Stimulated activated CD4-positive, alpha-beta T cell treated with anti-CD3 and anti-CD28 coated beads, TNF-alpha, amount 100 ng/mL, for 24 hours (primary cell): ENCODE measurements around the gene FGD3.
A peak's percentile ranks its signal among the peaks of the same experiment; 100 is the strongest.

Experiments
- DNase-seq, 3 experiments: peaks; one replicate each; pipeline ENCODE4 v3.0.0-alpha.2; 2020; ENCODE audit warnings: low read depth in 3 of 3

The FGD3 gene

DNA sequence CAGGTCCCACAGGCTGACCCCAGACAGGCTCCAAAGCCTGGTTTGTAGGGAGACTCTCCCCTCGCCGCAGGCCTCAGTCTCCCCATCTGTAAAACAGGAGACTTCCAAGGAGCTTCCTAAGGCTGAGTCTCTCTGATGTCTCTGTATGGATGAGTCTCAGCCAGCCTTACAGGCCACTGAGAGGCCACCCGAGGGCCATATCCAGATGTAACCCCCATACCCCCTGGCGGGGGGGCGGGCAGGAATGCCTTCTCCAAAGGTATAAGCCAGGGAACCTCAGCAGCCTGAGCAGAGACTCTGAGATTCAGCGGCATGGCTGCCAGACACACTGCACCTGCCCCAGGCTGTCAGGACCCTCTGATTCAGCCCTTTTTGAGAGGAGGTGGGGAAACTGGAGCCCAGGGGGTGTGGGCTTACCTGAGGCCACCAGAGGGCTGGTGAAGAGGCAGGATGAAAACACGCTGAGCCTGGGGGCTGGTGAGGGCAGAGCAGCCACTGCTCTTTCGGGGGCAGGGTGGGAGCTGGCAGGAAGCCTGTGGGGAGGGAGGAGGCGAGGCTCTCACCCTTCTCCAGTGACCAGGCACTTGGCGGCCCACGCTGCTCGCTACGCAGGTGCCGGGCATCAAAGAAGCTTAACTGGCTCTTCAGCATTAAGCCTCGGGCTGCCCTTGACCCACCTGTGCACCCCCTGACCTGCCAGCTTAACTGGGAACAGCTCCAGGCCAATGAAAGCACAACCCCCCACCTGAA is 105.6 kb downstream of the FGD3 start:
- no peak for DNase-seq

DNA sequence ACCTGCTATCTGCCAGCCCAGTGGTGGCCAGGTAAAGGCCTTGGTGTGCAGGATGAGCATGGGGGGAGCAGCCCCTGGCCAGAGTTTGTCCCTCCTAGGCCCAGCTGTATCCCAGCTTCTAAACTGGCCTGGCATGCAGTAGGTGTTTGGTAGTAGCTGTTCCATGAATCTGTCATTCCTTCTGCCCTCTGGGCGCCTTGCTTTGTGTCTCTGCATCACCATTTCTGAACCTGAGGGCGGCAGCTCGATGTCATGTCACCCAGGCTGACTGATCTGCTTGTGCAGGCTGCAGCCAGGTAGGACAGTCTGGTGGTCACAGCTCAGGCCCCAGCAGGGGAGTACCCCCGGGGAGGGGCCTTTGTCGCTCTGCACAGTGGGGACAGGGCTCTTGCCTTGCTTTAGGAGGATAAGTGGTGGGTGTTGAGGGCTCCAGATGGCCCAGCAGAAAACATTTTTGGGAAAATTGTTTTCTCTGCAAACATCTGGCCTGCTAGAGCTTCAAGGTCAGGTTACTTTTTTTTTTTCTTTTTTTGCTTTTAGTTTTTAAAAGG is 106.5 kb downstream of the FGD3 start:
- DNase-seq, result no peak

DNA sequence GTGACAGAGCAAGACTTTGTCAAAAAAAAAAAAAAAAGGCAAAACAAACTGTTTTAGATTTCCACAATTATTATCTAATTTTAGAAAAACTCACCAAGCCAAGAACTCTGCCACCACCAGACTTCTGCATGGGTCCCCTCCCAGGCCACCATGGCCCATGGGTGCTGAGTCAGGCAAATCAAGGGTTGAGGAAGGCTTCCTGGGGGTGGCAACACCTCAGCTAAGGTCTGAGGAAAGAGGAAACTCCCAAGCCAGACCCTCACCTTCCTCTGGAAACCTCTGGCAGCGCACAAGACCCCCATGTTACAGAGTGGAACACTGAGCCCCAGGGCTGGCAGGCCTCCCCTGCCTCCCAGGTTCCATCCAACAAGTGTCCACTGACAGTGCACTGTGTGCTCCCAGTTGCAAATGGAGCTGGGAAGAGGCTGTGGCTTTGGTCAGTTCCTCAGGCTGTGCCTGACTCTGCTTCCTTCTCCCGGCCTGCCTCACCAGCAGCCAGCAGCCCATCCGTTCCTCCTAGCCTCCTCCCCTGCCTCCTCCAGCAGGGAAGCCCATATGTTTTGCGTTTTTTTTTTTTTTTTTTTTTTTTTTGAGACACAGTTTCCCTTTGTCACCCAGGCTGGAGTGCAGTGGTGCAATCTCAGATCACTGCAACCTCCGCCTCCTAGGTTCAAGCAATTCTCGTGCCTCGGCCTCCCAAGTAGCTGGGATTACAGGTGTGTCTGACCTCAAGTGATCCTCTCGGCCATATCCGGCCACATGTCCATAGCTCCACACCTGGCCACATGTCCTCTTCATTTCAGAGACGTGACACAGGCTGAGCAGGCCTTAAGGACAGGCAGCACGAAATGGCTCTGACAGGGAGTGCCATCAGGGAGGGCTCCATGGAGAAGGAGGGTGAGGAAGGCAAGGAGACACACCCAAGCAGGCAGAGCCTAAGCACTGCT is 107.7 kb downstream of the FGD3 start:
- DNase-seq, result no peak

DNA sequence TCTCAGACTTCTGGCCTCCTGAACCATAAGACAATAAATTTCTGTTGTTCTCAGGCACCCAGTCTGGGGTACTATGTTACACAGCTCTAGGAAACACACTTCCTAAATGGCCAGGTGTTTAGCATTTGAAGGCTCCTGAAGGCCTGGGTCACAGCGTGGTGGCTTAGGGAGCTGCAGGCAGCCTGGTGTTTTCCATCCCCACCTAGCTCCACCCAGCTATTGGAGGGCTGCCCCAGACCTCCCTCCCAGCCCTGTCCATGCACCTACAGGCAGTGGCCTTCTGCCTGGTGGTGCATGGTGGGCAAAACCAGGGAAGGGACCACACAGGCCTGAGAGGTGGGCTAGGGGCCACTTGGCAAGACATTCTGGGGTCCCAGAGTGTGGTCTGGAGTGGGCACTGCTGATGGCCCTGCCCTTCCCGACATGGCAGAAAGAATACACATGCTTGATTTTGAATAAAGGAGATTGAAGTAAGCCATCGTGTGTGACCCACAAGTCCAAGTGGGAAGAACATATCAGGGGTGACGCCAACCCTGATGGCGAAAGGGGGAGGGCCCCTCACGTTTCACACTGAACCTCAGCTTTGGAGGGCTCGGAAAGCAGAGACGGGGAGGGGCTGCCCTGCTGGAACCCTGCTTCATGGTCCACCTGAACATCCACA is 109.8 kb downstream of the FGD3 start:
- DNase-seq, result no peak

DNA sequence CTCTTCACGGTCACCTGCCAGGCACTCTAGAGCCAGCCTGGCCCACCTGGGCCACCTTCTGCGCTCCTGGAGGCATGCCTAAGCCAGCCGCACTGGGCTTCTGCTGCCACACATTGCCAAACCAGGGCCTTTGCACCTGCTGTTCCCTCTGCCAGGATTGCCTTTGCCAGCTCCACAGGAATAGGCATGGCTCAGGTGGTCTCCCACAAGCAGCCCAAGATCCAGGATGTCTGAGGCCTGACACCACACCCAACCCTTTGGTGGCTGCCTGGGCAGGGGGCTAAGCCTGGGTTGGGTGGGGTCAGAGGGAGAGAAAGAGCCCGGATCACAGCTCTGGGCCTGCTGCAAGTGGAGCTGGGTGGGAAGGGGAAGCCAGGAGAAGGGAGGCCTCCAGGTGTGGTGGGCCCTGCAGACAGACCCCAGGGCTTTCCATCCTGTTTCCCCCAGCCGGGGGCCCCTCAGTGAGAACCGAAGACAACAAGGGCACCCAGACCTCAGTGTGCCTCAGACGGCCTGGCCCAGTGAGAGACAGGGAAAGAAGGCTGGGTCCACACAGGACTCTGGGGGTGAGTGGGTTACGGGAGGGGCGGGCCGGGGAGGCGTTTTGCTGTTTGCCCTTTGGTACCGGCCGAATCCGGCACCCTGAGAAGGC is 110.5 kb downstream of the FGD3 start:
- no peak for DNase-seq

DNA sequence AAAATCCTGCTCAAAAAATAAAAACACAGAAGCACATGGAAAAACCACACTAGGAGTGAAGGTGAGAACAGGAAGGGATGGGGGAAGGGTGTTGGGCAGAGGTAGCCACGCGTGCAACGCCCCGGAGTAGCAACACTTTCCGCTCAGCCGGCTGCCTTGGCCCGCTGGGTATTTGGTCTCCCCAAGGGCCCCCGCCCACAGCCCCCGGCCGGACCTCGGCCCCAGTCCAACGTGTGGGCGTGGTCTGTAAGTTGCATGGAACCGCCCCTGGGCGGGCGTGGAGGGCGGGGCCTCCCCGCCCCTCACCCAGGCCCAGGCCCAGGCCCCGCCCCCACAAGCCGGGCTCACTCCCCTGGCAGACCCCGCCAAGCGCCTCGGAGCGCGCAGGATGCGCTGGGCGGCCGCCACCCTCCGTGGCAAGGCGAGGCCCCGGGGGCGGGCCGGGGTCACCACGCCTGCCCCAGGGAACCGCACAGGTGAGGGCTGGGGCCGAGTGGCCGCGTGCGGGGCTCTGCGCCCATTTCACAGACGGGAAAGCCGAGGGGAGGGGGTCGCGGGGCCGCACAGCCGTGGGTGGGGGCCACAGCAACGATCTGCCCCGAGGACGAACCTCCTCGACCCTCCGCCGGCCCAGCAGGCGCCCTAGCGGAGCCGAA is 111.2 kb downstream of the FGD3 start, which contains the start of gene SUSD3:
TSS of gene SUSD3 (plus strand) at position 347 of the 656 bp plus-strand sequence. CDS start at position 389, 42 bp downstream.
- DNase-seq, result peak; percentile 38 to 67 (median 38)

DNA sequence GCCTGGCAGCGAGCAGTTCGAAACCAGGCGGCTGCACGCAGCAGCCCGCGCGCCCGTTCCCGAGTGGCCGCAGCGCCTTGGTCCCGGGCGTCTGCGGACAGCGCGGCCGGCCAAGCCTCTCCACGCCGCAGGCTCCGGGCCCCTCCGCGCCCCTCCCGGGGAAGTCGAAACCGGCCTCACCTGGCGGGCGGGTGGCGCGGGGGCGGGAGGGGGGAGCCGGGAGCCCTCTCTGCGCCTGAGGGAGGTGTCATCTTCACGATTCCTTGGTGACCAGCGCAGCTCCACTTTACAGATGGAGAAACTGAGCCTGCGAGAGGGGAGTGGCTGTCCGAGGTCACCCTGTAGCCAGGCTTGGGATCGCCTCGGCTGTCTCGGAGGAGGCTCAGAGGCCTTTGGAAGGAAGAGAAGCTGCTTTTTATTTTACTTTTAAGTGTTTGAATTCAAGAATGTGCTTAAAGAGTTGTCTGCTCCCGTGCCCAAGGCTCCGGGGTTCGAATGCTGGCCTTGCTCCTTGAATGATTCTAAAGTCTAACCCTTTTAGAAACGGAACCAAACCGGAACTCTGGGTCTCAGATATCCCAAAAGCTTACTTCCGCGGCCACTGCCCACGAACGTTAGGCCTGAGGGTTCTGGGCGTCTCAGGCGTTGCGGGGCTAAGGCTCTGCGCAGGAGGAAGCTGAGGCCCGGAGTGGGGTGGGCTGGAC is 111.8 kb downstream of the FGD3 start:
- no peak for DNase-seq

DNA sequence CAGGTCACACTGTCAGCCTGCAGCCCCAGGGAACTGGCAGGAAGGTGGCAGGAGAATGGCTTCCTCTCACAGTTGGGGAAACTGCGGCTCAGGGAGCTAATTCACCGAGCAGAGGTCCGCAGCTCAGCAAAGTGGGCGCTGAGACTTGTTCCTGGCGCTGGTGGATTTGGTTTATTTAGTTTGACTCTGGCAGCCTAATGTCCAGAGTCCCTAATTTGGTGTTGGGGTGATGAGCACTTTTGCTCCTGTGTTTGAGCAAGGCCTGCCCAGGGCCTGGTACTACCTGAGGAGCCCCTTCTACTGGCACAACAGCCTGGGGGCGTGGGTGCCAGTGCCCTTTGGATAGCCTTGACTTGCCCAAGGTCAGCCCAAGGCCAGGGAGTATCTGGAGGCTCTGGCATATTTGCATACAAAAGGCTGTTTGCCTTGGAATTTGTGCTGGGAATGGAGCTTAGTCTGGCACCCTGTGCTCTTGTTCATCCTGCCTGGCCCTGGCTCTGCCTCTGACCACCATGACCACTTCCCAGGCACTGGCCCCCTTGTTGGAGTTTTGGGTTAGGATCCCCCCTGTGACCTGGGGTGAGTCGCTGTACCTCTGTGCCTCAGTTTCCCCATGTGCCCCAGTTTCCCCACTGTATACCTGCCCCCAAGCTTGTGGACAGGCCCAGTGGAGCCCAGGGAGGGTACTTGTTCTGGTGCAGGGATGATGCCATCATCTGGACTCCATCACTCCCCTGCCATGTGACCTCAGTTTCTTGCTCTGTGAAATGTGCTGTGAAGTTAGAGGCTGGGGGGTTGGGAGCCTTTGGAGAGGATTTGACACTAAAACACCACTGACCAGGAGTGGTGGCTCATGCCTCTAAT is 112.6 kb downstream of the FGD3 start:
- no peak for DNase-seq

DNA sequence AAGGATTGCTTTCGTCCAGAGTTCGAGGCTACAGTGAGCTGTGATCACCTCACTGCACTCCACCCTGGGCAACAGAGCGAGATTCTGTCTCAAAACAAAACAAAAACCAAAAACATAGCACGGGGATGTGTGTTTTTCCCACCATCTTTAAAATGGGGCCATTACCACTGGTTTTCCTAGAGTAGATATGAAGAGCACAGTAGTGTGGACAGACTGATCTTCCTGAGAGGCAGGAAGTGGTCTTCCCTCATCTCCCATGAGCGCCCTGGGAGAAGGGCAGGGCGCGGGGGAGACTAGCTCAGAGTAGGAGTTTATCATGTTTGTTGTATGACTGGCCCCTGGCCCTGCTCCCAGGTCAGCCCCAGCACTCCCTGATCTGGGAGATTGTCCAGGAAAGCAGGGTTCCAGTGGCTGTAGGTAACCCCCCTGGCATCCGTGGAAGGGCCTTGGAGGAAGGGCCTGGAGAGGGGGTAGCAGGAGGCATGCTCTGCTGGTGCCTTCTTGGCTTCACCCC is 113.5 kb downstream of the FGD3 start:
- no peak for DNase-seq

DNA sequence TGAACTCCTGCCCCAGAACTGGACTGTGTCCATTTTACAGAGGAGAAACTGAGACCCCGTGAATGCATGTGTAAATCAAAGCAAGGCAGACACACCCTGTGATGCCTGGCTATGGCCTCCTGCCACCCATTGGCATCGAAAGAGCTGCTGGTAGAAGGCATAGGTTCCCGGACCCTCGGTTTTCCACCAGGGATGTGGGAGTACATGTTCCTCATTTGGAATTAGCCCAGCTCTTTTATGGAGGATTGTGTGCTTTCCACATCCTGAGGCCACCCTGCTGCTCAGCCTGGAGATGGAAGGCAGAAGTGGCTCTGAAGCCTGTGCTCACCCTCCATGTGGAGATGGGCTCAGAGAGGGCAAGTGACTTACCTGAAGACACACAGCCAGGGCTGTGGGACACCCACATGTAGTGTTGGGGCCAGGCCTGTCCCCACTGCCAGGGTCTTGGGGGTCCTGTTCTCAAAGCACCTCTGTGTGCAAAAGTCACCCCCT is 114.0 kb downstream of the FGD3 start:
- no peak for DNase-seq

DNA sequence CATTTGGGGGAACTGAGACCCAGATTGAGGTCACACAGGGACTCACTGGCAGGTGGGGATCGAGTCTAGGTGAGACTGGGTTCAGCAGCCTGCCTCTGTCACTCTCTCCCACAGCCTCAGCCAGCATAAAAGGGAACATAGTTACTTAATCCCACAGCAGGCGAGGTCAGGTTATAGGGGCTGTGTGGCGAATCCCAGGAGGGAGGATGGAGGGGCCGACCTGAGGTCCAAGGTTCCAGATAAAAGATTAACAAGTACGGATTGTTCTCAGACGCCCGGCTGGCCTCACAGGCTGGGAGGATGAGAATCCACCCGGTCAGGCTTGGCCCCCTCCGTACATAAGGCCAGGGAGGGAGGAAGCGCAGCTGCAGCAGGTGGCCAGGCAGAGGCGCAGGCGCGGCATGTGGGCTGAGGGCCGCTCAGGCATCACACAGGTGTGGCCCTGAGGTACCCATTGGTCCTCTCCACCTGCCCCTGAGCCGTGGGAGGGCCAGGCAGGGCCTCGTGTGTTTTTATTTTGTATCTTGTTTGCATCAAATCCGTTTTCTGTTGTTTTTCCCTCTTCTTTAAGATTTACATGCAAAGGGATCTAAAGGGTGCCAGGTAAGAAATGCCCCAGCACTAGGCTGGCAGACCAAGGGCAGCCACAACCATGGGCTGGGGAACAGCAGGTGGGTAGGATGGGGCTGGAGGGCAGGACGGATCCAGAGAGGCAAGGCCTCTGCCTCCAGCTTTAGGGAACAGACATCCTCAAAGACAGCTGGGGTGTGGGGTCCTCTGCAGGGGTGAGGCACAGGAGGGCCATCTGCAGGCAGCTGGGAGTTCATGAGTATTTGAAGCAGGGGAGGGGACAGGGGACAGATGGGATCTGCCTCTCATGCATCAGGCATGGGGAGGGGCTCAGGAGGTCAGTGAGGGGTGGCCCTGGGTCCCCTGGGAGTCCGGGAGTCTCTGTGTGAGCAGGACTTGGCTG is 114.8 kb downstream of the FGD3 start:
- no peak for DNase-seq

DNA sequence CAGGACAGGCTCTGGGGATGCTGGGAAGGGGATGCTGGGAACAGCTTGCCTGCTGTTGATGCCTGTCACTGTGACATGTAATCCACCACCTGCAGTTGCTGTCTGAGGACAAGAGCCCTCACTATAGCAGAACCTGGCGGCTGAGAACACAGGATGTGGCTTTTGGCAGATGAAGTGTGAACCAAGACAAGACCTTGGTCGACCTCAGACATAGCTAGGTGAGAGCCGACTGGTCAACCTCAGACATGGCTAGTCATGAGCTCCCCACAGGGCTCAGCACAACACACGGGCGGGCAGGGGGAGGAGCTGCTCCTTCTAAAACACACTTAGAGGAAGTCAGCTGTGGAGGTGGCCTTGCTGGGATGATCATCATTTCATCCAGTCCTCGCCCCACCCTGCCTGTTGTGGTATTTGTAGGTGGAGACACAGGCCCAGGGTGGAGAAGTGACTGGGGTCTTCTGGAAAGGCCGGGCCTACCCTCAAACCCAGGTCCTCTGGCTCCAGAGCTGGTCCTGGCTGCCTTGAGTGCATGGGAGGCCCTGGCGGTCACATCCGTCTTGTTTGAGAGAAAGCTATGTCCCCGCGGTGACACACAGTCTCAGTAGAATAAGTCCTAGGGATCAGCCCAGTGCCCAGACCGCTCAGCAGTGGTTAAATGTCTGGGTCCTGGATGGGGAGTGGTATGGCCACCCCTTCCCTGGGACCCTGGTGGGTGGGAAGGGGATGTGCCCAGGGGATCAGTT is 117.2 kb downstream of the FGD3 start:
- peak; percentile 70 to 86 (median 79) for DNase-seq

DNA sequence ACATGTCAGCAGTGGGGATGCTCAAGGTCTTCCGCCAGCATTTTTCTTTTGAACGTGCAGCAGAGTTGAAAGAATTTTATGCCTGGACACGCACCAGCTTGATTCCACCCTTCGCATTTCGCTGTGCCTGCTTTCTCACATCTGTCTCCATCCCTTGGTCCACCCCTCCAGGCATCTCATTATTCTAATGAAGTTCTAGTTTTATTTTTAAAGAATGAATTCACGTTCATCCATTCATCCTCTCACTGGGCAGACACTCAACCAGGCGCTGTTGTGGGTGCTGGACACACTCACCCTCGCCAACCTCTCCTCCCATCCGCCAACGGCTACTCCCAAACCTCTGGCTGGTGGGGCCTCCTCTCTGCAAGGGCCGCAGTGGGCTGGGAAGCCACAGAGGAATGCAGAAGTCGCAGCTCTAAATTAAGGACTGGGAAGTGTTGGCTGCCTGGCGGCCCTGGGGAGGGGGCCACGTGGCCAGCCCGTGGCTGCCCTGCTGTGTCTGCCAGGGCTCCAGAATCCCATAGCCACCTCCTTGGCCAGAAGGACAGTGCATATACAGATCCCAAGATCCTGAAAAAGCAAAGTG is 117.9 kb downstream of the FGD3 start:
- no peak for DNase-seq

DNA sequence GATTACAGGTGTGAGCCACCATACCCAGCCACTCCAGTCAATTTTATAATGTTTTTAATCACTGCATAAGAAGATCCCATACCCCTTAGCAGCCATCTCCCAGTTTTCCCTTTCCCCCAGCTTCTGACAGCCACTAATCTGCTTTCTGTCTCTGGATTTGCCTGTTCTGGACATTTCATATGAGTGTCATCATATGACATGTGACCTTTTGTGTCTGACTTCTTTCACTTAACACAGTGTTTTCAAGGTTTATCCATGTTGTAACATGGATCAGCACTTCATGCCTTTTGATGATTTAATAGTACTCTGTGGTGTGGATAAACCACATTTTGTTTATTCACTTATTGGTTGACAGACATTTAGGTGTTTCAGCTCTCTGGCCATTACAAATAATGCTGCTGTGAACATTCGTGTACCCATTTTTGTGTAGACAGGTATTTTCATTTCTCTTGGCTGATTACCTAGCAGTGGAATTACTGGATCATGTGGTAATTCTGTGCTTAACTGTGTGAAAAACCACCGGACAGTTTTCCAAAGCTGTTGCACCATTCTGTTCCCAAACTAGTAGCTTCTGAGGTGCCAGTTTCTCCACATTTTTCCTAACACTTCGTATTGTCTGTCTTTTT is 119.8 kb downstream of the FGD3 start:
- DNase-seq, result no peak

DNA sequence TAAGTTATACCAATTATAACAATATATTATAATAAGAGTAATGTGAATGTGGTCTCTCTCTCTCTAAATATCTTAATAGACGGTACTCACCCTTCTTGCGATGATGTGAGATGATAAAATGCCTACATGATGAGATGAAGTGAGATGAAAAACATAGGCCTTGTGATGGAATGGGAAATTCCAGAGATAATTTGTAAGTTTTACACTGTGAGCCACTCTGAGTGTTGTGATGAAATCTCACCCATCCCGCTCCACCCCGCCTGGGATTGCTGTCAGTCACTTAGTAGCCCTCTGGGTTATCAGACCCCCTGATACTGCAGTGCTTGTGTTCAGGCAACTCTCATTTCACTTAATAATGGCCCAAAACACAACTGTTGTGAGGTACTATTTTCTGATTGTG is 121.6 kb downstream of the FGD3 start:
- no peak for DNase-seq

DNA sequence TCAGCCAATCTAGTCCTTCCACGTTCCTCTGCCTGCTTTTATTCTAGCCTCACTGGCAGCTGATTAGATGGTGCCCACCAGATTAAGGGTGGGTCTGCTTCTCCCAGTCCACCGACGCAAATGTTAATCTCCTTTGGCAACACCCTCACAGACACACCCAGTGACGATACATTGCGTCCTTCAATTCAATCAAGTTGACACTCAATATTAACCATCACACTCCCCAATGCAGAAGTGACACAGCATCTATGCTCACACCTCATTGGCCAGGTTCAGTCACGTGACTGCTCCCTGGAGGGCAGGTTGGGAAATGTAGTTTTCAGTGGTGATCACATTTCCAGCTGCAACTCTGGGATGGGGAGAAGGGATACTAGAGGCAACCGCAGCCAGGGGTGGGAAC is 124.1 kb downstream of the FGD3 start:
- DNase-seq, result no peak
